Transverse colon (tissue), 4 donors: ENCODE data around the gene FOSL1. TPM values are rescaled to one million over a fixed set of nuclear protein-coding genes. Genes with fewer than 3 reads are reported as not detected.

Experiments
- DNase-seq: peaks from one replicate; pipeline ENCODE4 v3.0.0-alpha.2; 2019
- H3K27ac ChIP-seq, 4 donors: fragments of 200-600 bp; sonication (generic); 2 replicates each; pipeline ENCODE4 v1.5.1; 2016 to 2018; ENCODE audit warnings: inconsistent platforms in 4 of 4
- H3K27me3 ChIP-seq: fragments of 200-600 bp; sonication (generic); 2 replicates; pipeline ENCODE4 v1.5.1; 2017; ENCODE audit warnings: inconsistent platforms
- H3K36me3 ChIP-seq, 4 donors: fragments of 200-600 bp; sonication (generic); 2 replicates each; pipeline ENCODE4 v1.5.1; 2017 to 2019; ENCODE audit warnings: inconsistent platforms in 4 of 4
- H3K4me1 ChIP-seq, 4 donors: fragments of 200-600 bp; sonication (generic); 2 replicates each; pipeline ENCODE4 v1.5.1; 2017 to 2020; ENCODE audit warnings: inconsistent platforms in 4 of 4
- H3K4me3 ChIP-seq, 4 donors: fragments of 200-600 bp; sonication (generic); 1 replicate in 1 of 4; 2 replicates in 3 of 4; pipeline versions ENCODE4 v1.5.1 to v1.6.1; 2017 to 2019; ENCODE audit warnings: inconsistent platforms in 4 of 4
- H3K9me3 ChIP-seq, 2 donors: fragments of 200-600 bp; sonication (generic); 2 replicates each; pipeline ENCODE4 v1.5.1; 2017 to 2019; ENCODE audit warnings: inconsistent platforms in 2 of 2
- EP300 ChIP-seq: sonication (generic); formaldehyde crosslinking; IDR thresholded peaks from one replicate; pipeline ENCODE4 v1.6.1; 2017; ENCODE audit warnings: antibody characterized with exemption, low read depth
- POLR2A ChIP-seq: fragments of 450-650 bp; IDR thresholded peaks from one replicate; pipeline ENCODE4 v1.6.1; 2016; ENCODE audit warnings: antibody characterized with exemption, mild to moderate bottlenecking, moderate library complexity
- POLR2AphosphoS5 ChIP-seq, 3 donors: sonication (generic); formaldehyde crosslinking; IDR thresholded peaks; one replicate each; pipeline ENCODE4 v1.6.1; 2016; ENCODE audit warnings: antibody characterized with exemption in 3 of 3
- whole genome bisulfite sequencing, 2 donors: methylation state at CpG; one replicate each; pipeline ENCODE4 v1.1.5; 2018; ENCODE audit warnings: low coverage in 1 of 2; 5-methylcytosine and 5-hydroxymethylcytosine counted together
- in situ Hi-C, 4 donors: fragments of 200-750 bp; cut with MboI; loops; one replicate each; pipeline versions ENCODE4 v1.15.0 to v1.15.1; 2017; ENCODE audit warnings: low sequenced_read_pairs in 3 of 4, low pct_ligation_motif_present in 1 of 4, low pct_unique_long_range_greater_than_20kb in 1 of 4
- intact Hi-C: fragments of 100-400 bp; cut with DNase I; formaldehyde crosslinking; loops from one replicate; pipeline ENCODE4 v1.15.1; 2023; ENCODE audit warnings: low total_unique reads
- total RNA-seq, 4 donors: library from RNA; depleted of rRNA; stranded (reverse); fragments of >200 nt; gene quantifications; one replicate each; pipeline ENCODE4 v1.1.0, GENCODE V29; 2016
- TF ChIP-seq, protein P1 (sequence below), 5 experiments: fragments of 200-600 bp in 3 of 5; fragments of 450-650 bp in 2 of 5; sonication (generic) in 3 of 5; IDR thresholded peaks; 1 replicate in 2 of 5; 2 replicates in 3 of 5; pipeline ENCODE4 v1.5.1; 2016 to 2017; ENCODE audit warnings: antibody characterized with exemption in 5 of 5, inconsistent platforms in 3 of 5, mild to moderate bottlenecking in 2 of 5, moderate library complexity in 1 of 5

Gene FOSL1
- total RNA-seq, 4 donors from 2014 or later, result 1.2 to 11.6 TPM; not detected in 2

GRCh38 chr11:65860278-65861164 is 39.7 kb downstream of the FOSL1 start, which contains the start of gene MUS81:
Gene MUS81, plus strand, starts transcription at chr11:65860433. Its CDS starts 321 bp downstream, at chr11:65860754.
- WGBS, 2 donors, result 1% methylated on average over 55 of the region's 78 CpGs; no CpG with 5 or more reads in 1 of the 2 donors
- Histone ChIP-seq H3K4me1 (peaks cover 26 to 45% (median 36%) of the 10 kb centered on the region in 4 donors), H3K36me3 (peaks cover under 1 to 25% (median 15%) of the 10 kb centered on the region in 4 donors), H3K27ac (peak within 1 kb of the TSS; percentile 97 to 100 (median 100)), H3K4me3 (peak within 1 kb of the TSS; percentile 65 to 97 (median 88)), H3K27me3 (no peaks in the 10 kb centered on the region), H3K9me3 (no peaks in the 10 kb centered on the region)
- in situ Hi-C loops, result no loop called here
- intact Hi-C loops, result no loop called here
- peak; percentile 85 for TF ChIP-seq POLR2A
- TF ChIP-seq, protein P1, sequence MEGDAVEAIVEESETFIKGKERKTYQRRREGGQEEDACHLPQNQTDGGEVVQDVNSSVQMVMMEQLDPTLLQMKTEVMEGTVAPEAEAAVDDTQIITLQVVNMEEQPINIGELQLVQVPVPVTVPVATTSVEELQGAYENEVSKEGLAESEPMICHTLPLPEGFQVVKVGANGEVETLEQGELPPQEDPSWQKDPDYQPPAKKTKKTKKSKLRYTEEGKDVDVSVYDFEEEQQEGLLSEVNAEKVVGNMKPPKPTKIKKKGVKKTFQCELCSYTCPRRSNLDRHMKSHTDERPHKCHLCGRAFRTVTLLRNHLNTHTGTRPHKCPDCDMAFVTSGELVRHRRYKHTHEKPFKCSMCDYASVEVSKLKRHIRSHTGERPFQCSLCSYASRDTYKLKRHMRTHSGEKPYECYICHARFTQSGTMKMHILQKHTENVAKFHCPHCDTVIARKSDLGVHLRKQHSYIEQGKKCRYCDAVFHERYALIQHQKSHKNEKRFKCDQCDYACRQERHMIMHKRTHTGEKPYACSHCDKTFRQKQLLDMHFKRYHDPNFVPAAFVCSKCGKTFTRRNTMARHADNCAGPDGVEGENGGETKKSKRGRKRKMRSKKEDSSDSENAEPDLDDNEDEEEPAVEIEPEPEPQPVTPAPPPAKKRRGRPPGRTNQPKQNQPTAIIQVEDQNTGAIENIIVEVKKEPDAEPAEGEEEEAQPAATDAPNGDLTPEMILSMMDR (IDR thresholded peaks at IDR 0.05), result peak; percentile 79 to 95 (median 87)
- no peak for TF ChIP-seq EP300
- TF ChIP-seq POLR2AphosphoS5 (IDR thresholded peaks at IDR 0.05), result peak; percentile 84 to 91 (median 86)
- DNase-seq, result peak; percentile 99

DNA sequence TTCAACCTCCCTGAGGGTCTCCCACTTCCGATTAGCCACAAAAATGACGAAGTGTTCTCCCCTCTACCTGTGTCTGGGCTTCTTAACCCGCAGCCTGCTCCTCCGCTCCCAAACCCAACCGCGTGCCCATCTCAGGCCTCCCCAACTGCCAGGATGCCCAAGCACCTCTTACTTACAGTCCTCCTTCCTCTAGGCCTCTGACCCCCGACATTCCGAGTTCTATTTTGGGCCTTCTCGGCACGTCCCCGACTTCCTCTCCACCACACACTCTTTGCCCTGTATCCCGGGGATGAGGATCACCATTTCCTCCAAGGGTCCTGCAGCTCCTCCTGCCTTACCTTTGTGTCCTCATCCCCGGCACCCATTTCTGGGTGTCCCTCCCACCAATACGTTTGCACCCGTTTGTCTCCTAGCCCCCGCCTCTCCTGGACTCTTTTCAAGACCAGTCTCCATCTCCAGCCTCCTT is 40.3 kb downstream of the FOSL1 start:
- WGBS, 2 donors, result 5% methylated on average over 11 to 16 of the region's 16 CpGs
- in situ Hi-C loops, result no loop called here
- Histone ChIP-seq H3K4me1 (peaks cover 32 to 52% (median 42%) of the 10 kb centered on the region in 4 donors), H3K36me3 (peaks cover 2 to 30% (median 18%) of the 10 kb centered on the region in 4 donors), H3K9me3 (no peaks in the 10 kb centered on the region), H3K4me3 (peak overlapping the region; percentile 65 to 97 (median 88)), H3K27me3 (no peaks in the 10 kb centered on the region), H3K27ac (peak overlapping the region; percentile 97 to 100 (median 100))
- DNase-seq, result peak; percentile 46
- intact Hi-C loops, result loop anchor here (2.0 kb wide), 1 partner anchor 13 kb away; the partner anchor contains the start of gene EFEMP2
- TF ChIP-seq, protein P1 (IDR thresholded peaks at IDR 0.05), result no peak
- TF ChIP-seq EP300 (no peak), POLR2A (no peak), POLR2AphosphoS5 (IDR thresholded peaks at IDR 0.05) (no peak)

DNA sequence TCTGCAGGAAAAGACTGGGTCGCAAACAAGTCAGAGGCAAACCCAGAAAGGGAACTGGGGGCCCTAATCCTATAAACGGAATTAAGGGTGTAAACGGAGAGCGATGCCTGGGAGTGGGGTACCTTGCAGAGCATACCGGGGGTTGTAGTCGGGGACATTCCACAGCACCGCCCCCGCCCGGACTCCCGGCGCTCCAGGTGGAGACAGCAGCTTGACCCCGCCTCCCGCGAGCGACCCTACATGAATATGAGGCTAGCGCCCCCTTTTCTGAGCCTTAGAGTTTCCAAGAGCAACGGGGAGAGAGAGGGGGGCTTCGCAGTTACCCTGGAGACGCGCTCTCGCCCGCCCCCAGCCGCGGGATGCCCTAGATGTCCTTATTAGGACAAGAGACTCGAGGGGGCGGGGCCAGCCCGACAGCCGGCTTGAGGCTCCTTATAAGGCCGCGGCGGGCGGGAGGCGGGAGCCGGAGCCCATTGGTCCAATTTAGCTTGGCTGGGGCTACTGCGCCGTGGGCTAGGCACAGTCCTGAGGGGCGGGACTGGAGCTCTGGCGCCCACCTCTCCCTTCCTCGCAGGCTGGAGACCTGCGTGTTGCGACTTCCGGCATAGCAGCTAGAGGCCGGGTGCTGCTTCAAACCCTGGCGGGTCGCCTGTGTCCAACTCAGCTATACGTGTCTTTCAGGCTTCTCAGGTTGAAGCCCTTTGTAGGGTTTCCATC is 40.9 kb downstream of the FOSL1 start:
- H3K4me1 ChIP-seq, result peaks cover 32 to 58% (median 48%) of the 10 kb centered on the region in 4 donors
- peak overlapping the region; percentile 97 to 100 (median 100) for H3K27ac ChIP-seq
- intact Hi-C loops (loop anchor here (2.0 kb wide), 1 partner anchor 14 kb away; the partner anchor contains the start of gene EFEMP2), in situ Hi-C loops (no loop called here)
- peak; percentile 90 for TF ChIP-seq POLR2A
- no peak for TF ChIP-seq EP300
- peak; percentile 96 to 99 (median 98) for TF ChIP-seq POLR2AphosphoS5 (IDR thresholded peaks at IDR 0.05)
- TF ChIP-seq, protein P1 (IDR thresholded peaks at IDR 0.05), result peak in 3 of 5 experiments; percentile 9 to 35 (median 25)
- H3K4me3 ChIP-seq, result peak overlapping the region; percentile 65 to 97 (median 88)
- H3K27me3 ChIP-seq, result no peaks in the 10 kb centered on the region
- DNase-seq, result peak; percentile 99
- H3K9me3 ChIP-seq, result no peaks in the 10 kb centered on the region
- peaks cover 2 to 30% (median 18%) of the 10 kb centered on the region in 4 donors for H3K36me3 ChIP-seq
- WGBS, 2 donors, result 1% methylated on average over 36 of the region's 46 CpGs; no CpG with 5 or more reads in 1 of the 2 donors
